ENCODE results near the gene PTTG1. TPM values are rescaled to one million over a fixed set of nuclear protein-coding genes. Genes with fewer than 3 reads are reported as not detected.

PTTG1 gene
- 214 and 235 TPM in 2 replicates for total RNA-seq (2014; rRNA removed; shearing (Covaris generic))

DNA sequence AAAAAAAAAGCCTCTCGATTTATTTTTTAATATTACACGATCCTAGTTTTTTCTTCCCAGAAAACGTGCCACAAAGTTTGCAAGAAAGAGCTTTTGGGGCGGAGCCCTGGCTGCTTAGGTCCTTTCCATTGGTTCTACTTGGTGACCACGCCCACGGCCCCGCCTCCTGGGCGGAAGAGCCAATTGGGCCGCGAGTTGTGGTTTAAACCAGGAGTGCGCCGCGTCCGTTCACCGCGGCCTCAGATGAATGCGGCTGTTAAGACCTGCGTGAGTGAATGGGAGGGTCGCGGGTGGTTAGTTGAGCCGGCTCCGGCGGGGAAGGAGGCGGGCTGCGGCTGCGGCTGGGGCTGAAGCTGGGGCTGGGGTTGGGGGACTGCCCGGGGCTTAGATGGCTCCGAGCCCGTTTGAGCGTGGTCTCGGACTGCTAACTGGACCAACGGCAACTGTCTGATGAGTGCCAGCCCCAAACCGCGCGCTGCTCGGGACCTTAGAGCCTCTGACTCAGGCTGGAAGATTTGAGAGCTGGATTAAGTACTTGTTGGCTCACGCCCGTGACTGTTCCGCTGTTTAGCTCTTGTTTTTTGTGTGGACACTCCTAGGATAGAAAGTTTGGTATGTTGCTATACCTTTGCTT, at the start of gene PTTG1:
Gene PTTG1, plus strand, starts transcription at position 231 of the 634 bp plus-strand sequence. CDS start 458 bp downstream, outside the sequence.

DNA sequence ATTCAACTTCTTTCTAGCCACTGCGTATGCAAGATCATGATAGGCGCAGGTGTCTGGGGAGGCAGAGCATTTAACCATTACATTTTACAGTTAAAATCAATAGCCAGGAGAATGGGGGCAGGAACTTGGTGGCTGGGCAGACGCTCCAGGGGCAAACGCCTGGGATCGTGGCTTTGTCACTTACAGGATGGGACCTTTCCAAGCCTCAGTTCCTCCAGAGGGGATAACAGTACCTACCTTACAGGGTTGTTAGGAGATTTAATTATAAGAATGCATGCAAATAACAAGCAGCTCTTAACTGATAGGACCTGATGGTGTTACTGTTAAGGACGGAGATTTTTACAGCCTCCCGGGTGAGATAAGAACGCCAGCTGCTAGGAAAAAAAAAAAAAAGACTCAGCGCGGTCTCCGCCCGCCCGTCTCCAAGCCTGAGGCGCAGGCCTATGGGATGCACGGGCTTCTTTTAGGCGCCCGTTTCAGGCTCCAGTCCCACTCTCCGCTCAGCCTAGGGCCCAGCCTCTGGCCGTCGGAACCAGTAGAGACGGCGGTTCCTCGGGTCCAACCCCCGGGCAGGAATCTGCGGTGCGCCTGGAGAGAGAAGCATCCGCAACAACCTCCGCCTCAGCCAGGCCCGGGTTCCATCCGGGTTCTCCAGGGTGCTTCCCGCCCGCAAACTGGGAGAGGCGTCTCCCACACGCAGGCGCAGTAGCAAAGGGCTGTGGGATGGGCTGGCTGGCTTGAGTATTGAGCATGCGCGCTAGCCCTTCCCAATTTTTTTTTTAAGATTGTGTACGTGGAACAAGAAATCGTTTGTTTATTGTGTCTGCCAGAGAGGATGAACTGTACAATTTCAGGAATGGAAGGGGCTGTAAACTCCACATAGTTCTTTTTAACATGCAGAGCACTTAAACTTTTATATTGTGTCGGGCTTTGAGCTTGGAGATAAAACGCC, 22.0 kb upstream of the PTTG1 start, which contains the start of gene FAM200C:
Gene FAM200C, minus strand, starts transcription at position 653 of the 952 bp plus-strand sequence. CDS start 4,564 bp downstream, outside the sequence.

DNA sequence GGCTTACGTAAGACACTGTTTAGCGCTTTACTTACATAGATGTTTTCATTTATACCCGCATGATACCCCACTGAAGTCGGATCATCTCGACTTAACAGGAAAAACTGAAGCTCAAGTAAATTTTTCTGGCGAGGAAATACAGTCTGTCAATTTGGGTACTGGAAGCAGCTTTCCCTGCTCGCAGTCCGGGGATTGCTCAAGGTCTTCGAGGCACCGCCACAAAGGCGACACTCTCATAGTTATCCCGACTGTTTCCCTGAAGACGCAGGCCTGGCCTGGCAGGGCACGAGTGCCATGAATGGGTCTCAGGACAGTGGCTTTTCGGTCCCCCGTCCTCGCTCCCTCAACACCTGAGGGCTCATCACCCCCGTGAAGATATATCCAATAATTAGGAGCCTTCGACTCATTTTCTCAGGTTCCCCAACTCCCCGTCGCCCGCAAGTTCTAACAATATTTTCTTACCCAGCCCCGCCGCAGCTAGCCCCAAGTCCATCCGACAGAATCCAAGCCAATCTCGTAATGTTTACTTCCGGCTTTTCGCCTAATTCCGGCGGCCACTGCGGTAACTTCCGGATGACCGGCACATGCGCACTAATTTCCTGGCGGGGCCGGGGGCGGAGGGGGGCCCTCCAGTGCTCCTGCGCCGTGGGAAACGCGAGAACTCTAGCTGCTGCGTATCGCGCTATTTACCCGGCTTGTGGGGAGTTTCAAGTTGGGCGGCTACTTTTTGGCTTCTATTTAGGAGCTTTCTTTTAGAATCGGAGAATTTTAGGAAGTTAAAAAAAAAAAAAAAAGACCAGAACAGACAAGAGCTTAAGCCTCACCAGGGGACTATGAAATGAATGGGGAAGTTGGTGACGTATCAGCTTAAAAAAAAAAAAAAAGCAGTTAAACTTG, 2.8 kb upstream of the PTTG1 start, which contains the start of gene SLU7:
Gene SLU7, minus strand, starts transcription at position 521 of the 897 bp plus-strand sequence. CDS start 3,787 bp downstream, outside the sequence.

Small RNA genes within 50 kb of the gene (small RNA-seq; reads per million reads assigned to genes)
- not detected for gene MIR3142

Other genes starting within 250 kb of the PTTG1 start
- 14.7 and 18.0 TPM in 2 replicates for gene FABP6, start 192.3 kb upstream of the PTTG1 start, total RNA-seq (2014; rRNA removed; shearing (Covaris generic))
- gene CCNJL, start 109.3 kb upstream of the PTTG1 start, total RNA-seq (2014; rRNA removed; shearing (Covaris generic)), result 15.5 and 18.9 TPM in 2 replicates
- gene C1QTNF2, start 51.2 kb upstream of the PTTG1 start, total RNA-seq (2014; rRNA removed; shearing (Covaris generic)), result 0.08 and 0.21 TPM in 2 replicates
- 3.5 and 4.7 TPM in 2 replicates for gene FAM200C, start 21.8 kb upstream of the PTTG1 start, total RNA-seq (2014; rRNA removed; shearing (Covaris generic))
- 89.1 and 115 TPM in 2 replicates for gene SLU7, start 2.8 kb upstream of the PTTG1 start, total RNA-seq (2014; rRNA removed; shearing (Covaris generic))